ENCODE measurements around the gene ARHGAP9. TPM values are rescaled to one million over a fixed set of nuclear protein-coding genes. Genes with fewer than 3 reads are reported as not detected.
A peak's percentile ranks its signal among the peaks of the same experiment; 100 is the strongest.

The ARHGAP9 gene
- total RNA-seq, 4 donors from 2014 or later = 5.4 to 7.4 (median 5.9) TPM

DNA sequence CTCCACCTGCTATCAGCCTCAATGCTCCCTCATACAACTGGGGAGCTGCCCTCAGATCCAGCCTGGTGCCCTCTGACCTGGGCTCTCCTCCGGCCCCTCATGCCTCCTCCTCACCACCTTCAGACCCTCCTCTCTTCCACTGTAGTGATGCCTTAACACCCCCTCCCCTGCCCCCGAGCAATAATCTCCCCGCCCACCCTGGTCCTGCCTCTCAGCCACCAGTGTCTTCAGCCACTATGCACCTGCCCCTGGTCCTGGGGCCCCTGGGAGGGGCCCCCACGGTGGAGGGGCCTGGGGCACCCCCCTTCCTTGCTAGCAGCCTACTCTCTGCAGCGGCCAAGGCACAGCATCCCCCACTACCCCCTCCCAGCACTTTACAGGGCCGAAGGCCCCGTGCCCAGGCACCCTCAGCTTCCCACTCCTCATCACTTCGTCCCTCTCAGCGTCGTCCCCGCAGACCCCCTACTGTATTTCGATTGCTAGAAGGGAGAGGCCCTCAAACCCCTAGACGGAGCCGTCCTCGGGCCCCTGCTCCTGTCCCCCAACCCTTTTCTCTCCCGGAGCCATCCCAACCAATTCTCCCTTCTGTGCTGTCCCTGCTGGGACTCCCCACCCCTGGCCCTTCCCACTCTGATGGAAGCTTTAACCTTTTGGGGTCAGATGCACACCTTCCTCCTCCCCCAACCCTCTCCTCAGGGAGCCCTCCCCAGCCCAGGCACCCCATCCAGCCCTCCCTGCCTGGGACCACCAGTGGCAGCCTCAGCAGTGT is 46.1 kb upstream of the ARHGAP9 start:
- H3K4me3 ChIP-seq = no peak overlapping the region
- TF ChIP-seq POLR2A (IDR thresholded peaks at IDR 0.05) = no peak
- TF ChIP-seq, protein P1, sequence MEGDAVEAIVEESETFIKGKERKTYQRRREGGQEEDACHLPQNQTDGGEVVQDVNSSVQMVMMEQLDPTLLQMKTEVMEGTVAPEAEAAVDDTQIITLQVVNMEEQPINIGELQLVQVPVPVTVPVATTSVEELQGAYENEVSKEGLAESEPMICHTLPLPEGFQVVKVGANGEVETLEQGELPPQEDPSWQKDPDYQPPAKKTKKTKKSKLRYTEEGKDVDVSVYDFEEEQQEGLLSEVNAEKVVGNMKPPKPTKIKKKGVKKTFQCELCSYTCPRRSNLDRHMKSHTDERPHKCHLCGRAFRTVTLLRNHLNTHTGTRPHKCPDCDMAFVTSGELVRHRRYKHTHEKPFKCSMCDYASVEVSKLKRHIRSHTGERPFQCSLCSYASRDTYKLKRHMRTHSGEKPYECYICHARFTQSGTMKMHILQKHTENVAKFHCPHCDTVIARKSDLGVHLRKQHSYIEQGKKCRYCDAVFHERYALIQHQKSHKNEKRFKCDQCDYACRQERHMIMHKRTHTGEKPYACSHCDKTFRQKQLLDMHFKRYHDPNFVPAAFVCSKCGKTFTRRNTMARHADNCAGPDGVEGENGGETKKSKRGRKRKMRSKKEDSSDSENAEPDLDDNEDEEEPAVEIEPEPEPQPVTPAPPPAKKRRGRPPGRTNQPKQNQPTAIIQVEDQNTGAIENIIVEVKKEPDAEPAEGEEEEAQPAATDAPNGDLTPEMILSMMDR (IDR thresholded peaks at IDR 0.05) = no peak
- TF ChIP-seq POLR2AphosphoS5 (IDR thresholded peaks at IDR 0.05) = no peak
- TF ChIP-seq EP300 (IDR thresholded peaks at IDR 0.05) = no peak
- no peaks in the 10 kb centered on the region for H3K27me3 ChIP-seq
- WGBS = 81% methylated on average over 16 of the region's 16 CpGs
- no peaks in the 10 kb centered on the region for H3K9me3 ChIP-seq
- peaks cover 57% of the 10 kb centered on the region for H3K36me3 ChIP-seq
- H3K27ac ChIP-seq = no peak overlapping the region
- DNase-seq (ENCODE audit: low spot score in 2 of 2) = no peak
- H3K4me1 ChIP-seq = peaks cover 45% of the 10 kb centered on the region

DNA sequence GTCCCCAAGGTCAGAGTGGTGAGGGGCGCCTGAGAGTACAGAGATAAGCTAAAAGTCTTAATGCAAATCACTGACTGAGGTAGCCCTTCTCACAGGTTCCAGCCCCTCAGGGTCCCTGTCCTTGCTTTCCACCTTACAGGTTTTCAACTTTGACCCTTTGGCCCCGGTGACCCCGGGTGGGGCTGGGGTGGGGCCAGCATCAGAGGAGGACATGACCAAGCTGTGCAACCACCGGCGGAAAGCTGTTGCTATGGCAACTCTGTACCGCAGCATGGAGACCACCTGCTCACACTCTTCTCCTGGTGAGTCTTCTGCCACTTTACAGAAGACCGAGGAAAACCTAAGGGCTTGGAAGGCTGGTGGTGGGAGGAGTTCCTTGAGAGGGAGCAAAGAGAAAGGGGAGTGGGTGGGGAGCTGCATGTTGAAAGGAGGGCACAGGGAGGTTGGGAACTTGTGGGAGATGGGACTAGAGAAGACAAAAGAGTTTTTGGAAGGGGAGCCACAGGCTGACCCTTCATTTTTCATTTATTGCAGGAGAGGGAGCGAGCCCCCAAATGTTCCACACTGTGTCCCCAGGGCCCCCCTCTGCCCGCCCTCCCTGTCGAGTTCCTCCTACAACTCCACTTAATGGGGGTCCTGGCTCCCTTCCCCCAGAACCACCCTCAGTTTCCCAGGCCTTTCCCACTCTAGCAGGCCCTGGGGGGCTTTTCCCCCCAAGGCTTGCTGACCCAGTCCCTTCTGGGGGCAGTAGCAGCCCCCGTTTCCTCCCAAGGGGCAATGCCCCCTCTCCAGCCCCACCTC is 45.3 kb upstream of the ARHGAP9 start:
- Histone ChIP-seq H3K4me1 (peaks cover 45% of the 10 kb centered on the region), H3K4me3 (peak overlapping the region; percentile 77), H3K36me3 (peaks cover 49% of the 10 kb centered on the region), H3K9me3 (no peaks in the 10 kb centered on the region), H3K27me3 (no peaks in the 10 kb centered on the region), H3K27ac (no peak overlapping the region)
- TF ChIP-seq EP300 (IDR thresholded peaks at IDR 0.05) = no peak
- WGBS = 58% methylated on average over 11 of the region's 11 CpGs
- no peak for DNase-seq (ENCODE audit: low spot score in 2 of 2)

DNA sequence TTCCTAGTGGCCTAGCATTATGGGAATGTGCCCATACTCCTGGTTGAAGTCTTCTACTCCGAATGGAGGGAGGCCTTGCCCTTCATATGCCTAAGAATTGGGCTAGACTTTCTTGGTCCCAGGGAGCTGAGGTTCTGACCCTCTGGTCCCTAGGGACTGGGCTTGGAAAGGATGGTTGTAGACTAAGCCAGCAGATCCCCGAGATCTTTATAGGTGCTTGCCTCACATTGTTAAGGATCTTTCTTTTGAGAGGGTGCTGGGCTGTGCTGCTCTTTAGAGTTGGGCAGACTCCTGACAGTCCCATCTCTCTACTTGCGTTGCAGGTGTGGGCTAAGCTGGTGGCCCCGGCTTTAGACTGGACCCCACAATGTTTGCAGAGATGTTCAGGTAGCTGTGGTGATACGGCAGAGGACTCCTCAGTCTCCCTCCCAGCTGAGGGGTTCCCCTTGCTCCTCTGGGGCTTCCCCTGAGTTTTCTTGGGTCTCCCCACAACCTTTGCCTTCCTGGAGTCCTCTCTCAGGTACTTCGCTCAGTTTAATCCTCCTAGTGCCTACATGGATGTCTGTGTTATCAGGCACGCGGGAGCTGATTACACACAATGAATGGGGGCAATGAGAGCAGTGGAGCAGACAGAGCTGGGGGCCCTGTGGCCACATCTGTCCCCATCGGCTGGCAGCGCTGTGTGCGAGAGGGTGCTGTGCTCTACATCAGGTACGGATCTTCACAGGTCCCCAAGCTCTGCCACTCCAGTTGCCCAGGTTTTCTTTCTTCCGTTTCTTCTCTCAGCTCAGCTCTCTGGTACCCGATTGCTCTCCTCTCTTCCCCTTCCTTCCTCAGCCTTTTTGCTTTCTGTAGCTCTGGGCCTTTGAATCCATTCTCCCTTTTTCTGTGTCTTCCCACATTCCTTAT is 44.3 kb upstream of the ARHGAP9 start:
- Histone ChIP-seq H3K36me3 (peaks cover 39% of the 10 kb centered on the region), H3K4me3 (peak overlapping the region; percentile 77), H3K4me1 (peaks cover 53% of the 10 kb centered on the region), H3K9me3 (no peaks in the 10 kb centered on the region), H3K27me3 (no peaks in the 10 kb centered on the region), H3K27ac (peak overlapping the region; percentile 96)
- 70% methylated on average over 13 of the region's 14 CpGs for WGBS
- DNase-seq (ENCODE audit: low spot score in 2 of 2) = no peak
- TF ChIP-seq POLR2AphosphoS5 (IDR thresholded peaks at IDR 0.05) = no peak
- no peak for TF ChIP-seq POLR2A (IDR thresholded peaks at IDR 0.05)
- TF ChIP-seq, protein P1 (IDR thresholded peaks at IDR 0.05) = no peak
- no peak for TF ChIP-seq EP300 (IDR thresholded peaks at IDR 0.05)

DNA sequence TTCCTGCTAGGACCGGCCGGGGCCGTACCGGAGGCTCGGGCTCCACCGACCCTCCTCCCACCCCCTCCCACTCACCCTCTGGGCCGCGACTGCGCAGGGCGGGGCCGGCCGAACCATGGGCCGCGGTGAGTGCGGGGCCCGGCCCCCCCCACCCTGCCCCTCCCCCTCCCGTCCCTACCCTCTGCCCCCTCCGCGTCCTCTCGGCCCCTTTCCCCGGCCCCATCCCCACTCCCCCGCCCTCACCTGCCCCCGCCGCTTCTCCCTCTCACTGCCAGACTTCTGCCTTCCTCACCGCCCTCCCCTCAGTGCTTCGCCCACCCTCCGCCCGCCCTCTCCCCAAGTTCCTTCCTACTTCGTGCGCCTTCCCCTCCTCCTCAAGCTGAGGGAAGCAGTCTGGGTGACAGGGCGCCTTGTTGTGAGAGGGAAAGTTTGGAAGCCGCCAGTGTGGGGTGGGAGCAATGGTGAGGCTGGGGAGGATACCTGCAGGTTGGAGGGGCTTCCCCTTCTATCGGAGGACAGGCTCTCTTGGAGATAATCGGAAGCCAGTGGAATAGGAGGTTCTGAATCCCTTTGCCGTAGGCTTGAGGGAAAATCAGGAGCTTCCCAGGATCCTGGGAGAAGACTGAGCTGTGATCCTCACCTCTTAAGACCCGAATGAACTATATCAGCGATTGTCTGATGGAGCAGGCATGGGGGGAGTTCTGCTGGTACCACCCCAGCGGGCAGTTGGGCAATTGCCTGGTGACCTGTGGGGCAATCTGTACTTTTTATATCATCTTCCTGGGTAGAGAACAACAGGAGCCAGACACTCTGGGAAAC is 43.4 kb upstream of the ARHGAP9 start:
- H3K36me3 ChIP-seq = peaks cover 30% of the 10 kb centered on the region
- peak overlapping the region; percentile 96 for H3K27ac ChIP-seq
- H3K27me3 ChIP-seq = no peaks in the 10 kb centered on the region
- H3K4me1 ChIP-seq = peaks cover 62% of the 10 kb centered on the region
- H3K4me3 ChIP-seq = peak overlapping the region; percentile 77
- TF ChIP-seq EP300 (IDR thresholded peaks at IDR 0.05) (no peak), POLR2A (IDR thresholded peaks at IDR 0.05) (no peak), POLR2AphosphoS5 (IDR thresholded peaks at IDR 0.05) (no peak)
- TF ChIP-seq, protein P1 (IDR thresholded peaks at IDR 0.05) = no peak
- 0% methylated on average over 17 of the region's 38 CpGs for WGBS
- peak; percentile 85 to 86 for DNase-seq (ENCODE audit: low spot score in 2 of 2)
- H3K9me3 ChIP-seq = no peaks in the 10 kb centered on the region

Data from suprapubic skin (tissue), 4 donors.